HG03457 (cell line): ENCODE measurements around the gene ANKRD61.
"Not testable (repeated sequence)": the region's sequence is repeated elsewhere in the genome, so short reads cannot be mapped to it uniquely, and the experiment has no call there.

Experiments used
- ATAC-seq: cut with Tn5 transposase; IDR thresholded peaks from one replicate; pipeline ENCODE4 v1.9.1; 2021; ENCODE audit warnings: moderate number of reproducible peaks; ENCODE audit not compliant: unreplicated experiment

Gene ANKRD61

GRCh38 chr7:6028563-6028962 lies 2.6 kb upstream of the ANKRD61 start:
- no peak for ATAC-seq

DNA sequence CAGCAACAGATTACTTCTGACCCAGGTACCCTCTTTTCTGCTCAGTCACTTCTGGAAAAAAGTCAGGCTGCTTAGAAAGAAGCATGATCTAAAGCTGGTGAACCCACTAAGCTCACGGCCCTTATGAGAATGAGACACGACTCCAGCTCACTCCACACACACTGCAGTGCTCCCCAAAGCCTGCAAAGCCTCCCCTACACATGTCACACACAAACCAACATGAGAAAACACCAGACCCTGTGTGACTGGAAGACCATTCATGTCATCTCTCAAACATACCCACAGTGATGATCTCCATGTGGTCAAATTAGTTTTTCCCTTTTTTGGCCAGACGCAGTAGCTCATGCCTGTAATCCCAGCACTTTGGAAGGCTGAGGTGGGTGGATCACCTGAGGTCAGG lies 391 bp downstream of the ANKRD61 start:
- no peak for ATAC-seq

- no peak for ATAC-seq
Measured at GRCh38 chr7:6032167-6032566, 991 bp downstream of the ANKRD61 start.

DNA sequence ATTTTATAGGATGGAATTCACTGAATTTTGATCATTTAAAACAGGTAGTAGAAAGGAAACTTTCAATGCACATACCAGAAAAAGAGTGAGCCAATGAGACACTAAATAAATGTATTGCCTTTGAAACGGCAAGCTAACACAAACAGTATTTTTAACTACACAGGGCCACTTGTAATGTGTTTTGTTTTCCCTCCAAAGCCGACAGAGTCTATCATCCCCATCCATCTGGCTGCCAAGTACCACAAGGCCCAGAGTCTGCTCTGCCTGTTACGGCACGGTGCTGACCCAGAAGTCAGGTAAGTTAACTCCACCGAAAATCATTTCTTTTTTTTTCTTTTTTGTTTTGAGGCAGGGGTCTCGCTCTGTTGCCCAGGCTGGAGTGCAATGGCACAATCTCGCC lies 1.5 kb downstream of the ANKRD61 start:
- ATAC-seq, result no peak

DNA sequence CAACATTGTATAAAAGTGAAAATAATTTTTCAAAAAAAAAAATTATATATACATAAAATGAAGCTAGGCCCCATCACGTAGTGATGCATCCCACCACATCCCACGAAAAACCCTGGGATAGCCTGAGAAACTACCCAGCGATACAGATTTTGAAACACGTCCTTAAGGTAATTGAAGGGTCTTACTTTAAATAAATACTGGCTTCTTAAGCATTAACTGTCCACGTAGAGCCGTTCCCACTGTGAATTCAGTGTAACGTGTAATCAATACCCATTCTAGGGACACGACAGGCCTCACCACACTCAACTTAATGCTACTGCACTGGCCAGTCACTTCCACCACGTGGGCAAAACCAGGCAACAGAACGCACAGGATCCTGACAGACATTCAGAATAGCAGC lies 4.0 kb downstream of the ANKRD61 start:
- ATAC-seq, result no peak

DNA sequence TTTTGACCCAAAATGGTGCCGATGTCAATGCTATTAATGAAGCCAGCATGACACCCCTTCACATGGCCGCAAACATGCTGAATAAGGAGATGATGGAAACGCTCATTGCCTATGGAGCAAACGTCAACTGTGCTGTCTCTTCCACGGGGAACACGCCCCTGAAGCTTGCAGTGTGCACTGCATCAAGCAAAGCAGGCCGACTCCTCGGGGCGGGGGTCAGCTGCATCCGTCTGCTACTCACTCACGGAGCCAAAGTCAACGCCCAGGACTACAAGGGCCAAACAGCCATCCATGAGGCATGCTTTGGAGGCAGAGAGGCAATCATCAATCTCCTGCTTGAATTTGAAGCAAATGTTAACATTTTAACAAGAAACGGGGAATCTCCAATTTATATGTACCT lies 4.5 kb downstream of the ANKRD61 start:
- no peak for ATAC-seq

DNA sequence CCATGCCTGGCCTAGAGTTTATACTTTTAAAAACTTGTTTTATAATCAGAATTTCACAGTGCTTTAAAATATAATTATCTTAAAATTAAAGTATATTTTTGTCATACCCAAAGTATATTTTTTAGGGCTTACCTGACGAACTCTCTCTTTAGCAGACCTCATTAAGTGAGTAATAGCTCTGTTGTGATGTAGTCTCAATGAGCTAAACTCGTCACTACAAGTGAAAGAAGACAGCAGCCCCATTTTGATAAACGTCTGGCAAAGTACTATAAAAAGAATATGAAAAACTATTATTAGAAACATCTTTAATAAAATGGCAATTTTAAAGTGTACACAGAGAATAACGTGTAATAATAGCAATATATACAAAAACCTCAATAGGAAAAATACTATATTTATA lies 18.6 kb downstream of the ANKRD61 start:
- ATAC-seq, result no peak

GRCh38 chr7:6051185-6051584 lies 20.0 kb downstream of the ANKRD61 start:
- ATAC-seq, result not testable (repeated sequence)

GRCh38 chr7:6056616-6057015 lies 25.4 kb downstream of the ANKRD61 start:
- ATAC-seq, result no peak

DNA sequence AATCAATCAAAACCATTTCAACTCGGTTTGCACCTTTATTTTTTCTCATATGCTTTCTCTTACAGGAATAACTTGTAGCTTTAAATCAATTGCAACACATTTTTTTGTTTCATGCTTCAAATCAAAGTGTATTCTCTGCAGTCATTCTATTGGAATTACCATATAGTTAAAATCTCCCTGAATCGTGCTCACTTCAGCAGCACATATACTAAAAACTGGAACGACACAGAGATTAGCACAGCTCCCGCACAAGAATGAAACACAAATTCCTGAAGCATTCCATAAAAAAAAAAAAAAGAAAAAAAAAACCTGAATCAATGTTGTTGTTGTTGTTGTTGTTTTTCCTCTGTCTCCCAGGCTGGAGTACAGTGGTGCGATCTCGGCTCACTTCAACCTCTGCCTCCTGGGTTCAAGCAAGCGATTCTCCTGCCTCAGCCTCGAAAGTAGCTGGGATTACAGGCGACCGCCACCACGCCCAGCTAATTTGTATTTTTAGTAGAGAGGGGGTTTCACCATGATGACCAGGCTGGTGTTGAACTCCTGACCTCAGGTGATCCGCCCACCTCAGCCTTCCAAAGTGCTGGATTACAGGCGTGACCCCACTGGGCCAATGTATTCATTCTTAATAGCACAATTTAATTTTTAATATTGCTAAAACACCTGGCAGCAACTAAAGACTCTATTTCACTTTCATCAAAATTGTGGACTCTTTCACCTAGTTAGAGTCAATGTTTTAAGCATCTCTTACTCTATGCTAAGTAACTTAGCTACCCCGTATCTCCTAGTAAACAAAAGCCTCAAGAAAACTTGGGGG lies 26.3 kb downstream of the ANKRD61 start:
- ATAC-seq, result no peak

- ATAC-seq, result not testable (repeated sequence)
Measured at GRCh38 chr7:6059941-6060340, 28.8 kb downstream of the ANKRD61 start.

DNA sequence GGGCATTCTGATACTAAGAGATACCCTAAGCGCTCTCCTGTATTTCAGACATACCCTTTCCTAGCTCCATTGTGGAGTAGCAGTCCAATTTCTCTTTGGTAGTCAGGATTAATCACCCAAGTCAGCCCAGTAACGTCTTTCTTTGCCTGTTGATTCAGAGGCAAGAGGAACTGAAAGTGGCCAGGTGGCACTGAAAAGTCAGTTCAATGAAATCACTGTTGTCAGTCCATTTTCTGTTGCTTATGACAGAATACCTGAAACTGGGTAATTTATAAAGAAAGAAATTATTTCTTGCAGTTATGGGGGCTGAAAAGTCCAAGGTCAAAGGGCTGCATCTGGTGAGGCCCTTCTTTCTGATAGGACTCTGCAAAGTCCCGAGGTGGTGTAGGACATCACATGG lies 40.2 kb downstream of the ANKRD61 start:
- no peak for ATAC-seq

GRCh38 chr7:6074612-6075380 lies 43.6 kb downstream of the ANKRD61 start:
- ATAC-seq, result no peak

DNA sequence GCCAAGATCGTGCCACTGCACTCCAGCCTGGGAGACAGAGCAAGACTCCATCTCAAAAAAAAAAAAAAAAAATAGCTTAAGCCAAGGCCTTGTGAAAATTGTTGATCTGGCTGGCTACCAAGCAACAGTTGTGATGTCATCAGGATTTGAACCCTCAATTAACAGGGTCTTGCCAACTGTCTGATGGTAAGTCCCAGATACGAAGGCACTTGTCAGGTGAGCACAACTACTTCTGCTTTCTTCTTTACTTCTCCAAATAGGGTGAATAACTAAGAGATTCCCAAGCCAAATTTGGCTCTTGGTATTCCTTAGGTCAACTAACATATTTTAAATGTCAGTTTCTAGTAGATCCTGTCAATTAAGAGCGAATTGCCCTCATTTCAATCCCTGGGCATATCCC lies 47.4 kb downstream of the ANKRD61 start:
- no peak for ATAC-seq

DNA sequence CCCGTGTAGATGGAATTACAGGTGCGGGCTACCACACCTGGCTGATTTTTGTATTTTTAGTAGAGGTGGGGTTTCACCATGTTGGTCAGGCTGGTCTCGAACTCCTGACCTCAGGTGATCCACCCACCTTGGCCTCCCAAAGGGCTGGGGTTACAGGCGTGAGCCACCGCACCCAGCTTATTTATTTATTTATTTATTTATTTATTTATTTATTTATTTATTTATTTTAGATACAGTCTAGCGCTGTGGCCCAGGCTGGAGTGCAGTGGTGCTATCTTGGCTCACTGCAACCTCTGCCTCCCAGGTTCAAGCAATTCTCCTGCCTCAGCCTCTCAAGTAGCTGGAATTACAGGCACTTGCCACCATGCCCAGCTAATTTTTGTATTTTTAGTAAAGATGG lies 51.9 kb downstream of the ANKRD61 start:
- ATAC-seq, result not testable (repeated sequence)
